Measurements from ENCODE around the gene TOR4A. TPM values are rescaled to one million over a fixed set of nuclear protein-coding genes. Genes with fewer than 3 reads are reported as not detected.

TOR4A gene
- total and polyA plus RNA-seq, 9 of the 15 experiments (the other 6 are each of a cell fraction or from before 2014, with no cell fraction given): 3.9 to 49.2 (median 8.8) TPM

GRCh38 chr9:137240318-137240840 lies 37.1 kb upstream of the TOR4A start (continued):
- TF ChIP-seq, protein P1, sequence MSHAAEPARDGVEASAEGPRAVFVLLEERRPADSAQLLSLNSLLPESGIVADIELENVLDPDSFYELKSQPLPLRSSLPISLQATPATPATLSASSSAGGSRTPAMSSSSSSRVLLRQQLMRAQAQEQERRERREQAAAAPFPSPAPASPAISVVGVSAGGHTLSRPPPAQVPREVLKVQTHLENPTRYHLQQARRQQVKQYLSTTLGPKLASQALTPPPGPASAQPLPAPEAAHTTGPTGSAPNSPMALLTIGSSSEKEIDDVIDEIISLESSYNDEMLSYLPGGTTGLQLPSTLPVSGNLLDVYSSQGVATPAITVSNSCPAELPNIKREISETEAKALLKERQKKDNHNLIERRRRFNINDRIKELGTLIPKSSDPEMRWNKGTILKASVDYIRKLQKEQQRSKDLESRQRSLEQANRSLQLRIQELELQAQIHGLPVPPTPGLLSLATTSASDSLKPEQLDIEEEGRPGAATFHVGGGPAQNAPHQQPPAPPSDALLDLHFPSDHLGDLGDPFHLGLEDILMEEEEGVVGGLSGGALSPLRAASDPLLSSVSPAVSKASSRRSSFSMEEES (CRISPR knock-in tag; IDR thresholded peaks at IDR 0.05): peak; percentile 14; the same call in 1 of the 2 replicates
- no peak for TF ChIP-seq PYGO2 (tag; IDR thresholded peaks at IDR 0.05)
- peak; percentile 86 for TF ChIP-seq KLF1 (tag; IDR thresholded peaks at IDR 0.05)
- peak; percentile 92; the same call in 1 of the 2 replicates for TF ChIP-seq GATAD2A (IDR thresholded peaks at IDR 0.05)
- no peak for TF ChIP-seq XRCC5 (IDR thresholded peaks at IDR 0.05; ENCODE audit: low read depth, low read length)
- TF ChIP-seq MAZ (CRISPR knock-in tag; conservative IDR thresholded peaks at IDR 0.05 in 1 of 2, IDR thresholded peaks at IDR 0.05 in 1 of 2): peak; percentile 92 to 98
- peak; percentile 91 for TF ChIP-seq NKRF (IDR thresholded peaks at IDR 0.05; ENCODE audit: borderline replicate concordance)
- 0 out of 2 replicates have a peak, but pooled peaks have one; percentile 59 for TF ChIP-seq ZNF57 (CRISPR knock-in tag; IDR thresholded peaks at IDR 0.05)
- TF ChIP-seq ZNF282 (CRISPR knock-in tag; IDR thresholded peaks at IDR 0.05): 0 out of 2 replicates have a peak, but pooled peaks have one; percentile 72
- TF ChIP-seq HCFC1 (IDR thresholded peaks at IDR 0.05; ENCODE audit: low read depth, low read length): 0 out of 2 replicates have a peak, but pooled peaks have one; percentile 6
- no peak for TF ChIP-seq MCM7 (IDR thresholded peaks at IDR 0.05)
- peak; percentile 70 for TF ChIP-seq USF2 (CRISPR knock-in tag; IDR thresholded peaks at IDR 0.05)
- peak; percentile 78 for TF ChIP-seq EGR1 (conservative IDR thresholded peaks at IDR 0.05)
- peak; percentile 90; the same call in 1 of the 2 replicates for TF ChIP-seq KAT7 (CRISPR knock-in tag; IDR thresholded peaks at IDR 0.05; ENCODE audit: borderline replicate concordance)
- no peak for TF ChIP-seq SP1 (CRISPR knock-in tag; IDR thresholded peaks at IDR 0.05)
- TF ChIP-seq BCOR (IDR thresholded peaks at IDR 0.05): peak; percentile 71
- peak; percentile 84 for TF ChIP-seq ZNF589 (CRISPR knock-in tag; IDR thresholded peaks at IDR 0.05; ENCODE audit: low read depth)
- TF ChIP-seq PATZ1 (CRISPR knock-in tag; IDR thresholded peaks at IDR 0.05; ENCODE audit: borderline replicate concordance): no peak
- TF ChIP-seq NFXL1 (CRISPR knock-in tag; IDR thresholded peaks at IDR 0.05): no peak
- no peak for TF ChIP-seq PTRF (tag; IDR thresholded peaks at IDR 0.05)
- TF ChIP-seq ZNF76 (CRISPR knock-in tag; IDR thresholded peaks at IDR 0.05; ENCODE audit: borderline replicate concordance): 0 out of 2 replicates have a peak, but pooled peaks have one; percentile 80
- 0 out of 2 replicates have a peak, but pooled peaks have one; percentile 31 for TF ChIP-seq ELF4 (CRISPR knock-in tag; IDR thresholded peaks at IDR 0.05)
- TF ChIP-seq ZNF436 (CRISPR knock-in tag; IDR thresholded peaks at IDR 0.05): no peak
- TF ChIP-seq SIX5 (IDR thresholded peaks at IDR 0.05; ENCODE audit: borderline replicate concordance in 1 of 2, insufficient read depth in 1 of 2, low read depth in 1 of 2, low read length in 2 of 2): no peak
